Measurements from ENCODE around the gene CACFD1. TPM values are rescaled to one million over a fixed set of nuclear protein-coding genes. Genes with fewer than 3 reads are reported as not detected.

The CACFD1 gene
- total and polyA plus RNA-seq, 12 donors = 8.8 to 17.3 (median 10.8) TPM

GRCh38 chr9:133512253-133513213, 52.8 kb downstream of the CACFD1 start:
- no peak overlapping the region for H3K27ac ChIP-seq
- 88% methylated on average over 19 of the region's 19 CpGs for WGBS, 2 donors
- ATAC-seq = no peak

DNA sequence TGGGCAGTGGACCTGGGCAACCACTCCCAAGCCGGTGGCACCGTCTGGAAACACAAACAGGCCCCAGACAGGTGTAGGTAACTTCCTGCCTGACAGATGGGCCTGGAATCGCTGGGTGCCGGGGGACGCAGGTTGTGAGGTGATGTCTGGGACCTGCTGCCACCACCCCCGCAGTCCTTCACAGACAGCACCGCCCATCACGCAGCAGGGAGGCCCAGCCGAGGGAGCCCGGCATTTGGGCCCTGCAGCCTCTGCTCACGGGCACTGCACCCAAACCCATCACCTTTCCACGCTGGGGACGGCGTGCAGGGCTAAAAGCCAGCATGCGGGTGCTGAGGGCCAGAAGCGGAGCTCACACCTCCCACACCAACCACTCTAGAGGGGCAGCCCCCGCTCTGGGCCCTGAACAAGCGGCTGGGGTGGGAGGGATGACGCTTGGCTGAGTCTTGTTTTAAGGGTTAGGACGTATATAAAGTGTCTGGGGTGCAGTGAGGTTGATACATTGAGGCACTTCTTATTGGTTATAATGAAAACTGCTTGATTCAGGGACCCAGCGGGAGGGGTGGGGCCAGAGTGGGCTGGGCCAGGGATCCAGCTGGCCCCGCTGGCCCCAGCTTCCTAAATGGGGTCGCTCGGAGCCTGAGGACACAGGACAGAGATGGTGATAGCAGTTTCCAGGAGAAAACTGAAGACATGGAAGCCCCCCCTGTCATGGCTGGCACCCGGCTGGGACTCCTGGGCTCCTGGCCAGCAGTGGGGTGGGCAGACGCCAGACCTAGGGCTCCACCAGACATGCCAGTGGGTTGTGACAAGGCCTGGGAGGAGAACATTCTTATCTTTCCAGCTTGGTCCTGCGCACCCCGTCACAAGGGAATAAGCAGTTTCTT, 53.7 kb downstream of the CACFD1 start:
- H3K9me3 ChIP-seq = no peaks in the 10 kb centered on the region
- H3K27me3 ChIP-seq = peaks cover 0 to 16% (median 0%) of the 10 kb centered on the region in 7 donors
- no peak for TF ChIP-seq CTCF (IDR thresholded peaks at IDR 0.05)
- peak in 1 of 2 donors; percentile 43 for DNase-seq
- no peaks in the 10 kb centered on the region for H3K36me3 ChIP-seq
- WGBS, 2 donors = 66 to 68% methylated on average over 28 of the region's 28 CpGs
- no peak overlapping the region for H3K27ac ChIP-seq
- peak in 4 of 8 donors; percentile 7 to 17 (median 11) for ATAC-seq
- intact Hi-C loops (cut with DNase I) = no loop called here
- H3K4me3 ChIP-seq = no peak overlapping the region
- peaks cover 7 to 36% (median 28%) of the 10 kb centered on the region in 9 donors for H3K4me1 ChIP-seq

More at GRCh38 chr9:133512253-133513213, 52.8 kb downstream of the CACFD1 start:
- Histone ChIP-seq H3K4me3 (no peak overlapping the region), H3K36me3 (no peaks in the 10 kb centered on the region), H3K9me3 (no peaks in the 10 kb centered on the region), H3K4me1 (peaks cover 7 to 36% (median 28%) of the 10 kb centered on the region in 9 donors), H3K27me3 (peaks cover 0 to 16% (median 0%) of the 10 kb centered on the region in 7 donors)
- TF ChIP-seq CTCF (IDR thresholded peaks at IDR 0.05) = no peak
- intact Hi-C loops (cut with DNase I) = no loop called here
- DNase-seq = peak in 1 of 2 donors; percentile 8

DNA sequence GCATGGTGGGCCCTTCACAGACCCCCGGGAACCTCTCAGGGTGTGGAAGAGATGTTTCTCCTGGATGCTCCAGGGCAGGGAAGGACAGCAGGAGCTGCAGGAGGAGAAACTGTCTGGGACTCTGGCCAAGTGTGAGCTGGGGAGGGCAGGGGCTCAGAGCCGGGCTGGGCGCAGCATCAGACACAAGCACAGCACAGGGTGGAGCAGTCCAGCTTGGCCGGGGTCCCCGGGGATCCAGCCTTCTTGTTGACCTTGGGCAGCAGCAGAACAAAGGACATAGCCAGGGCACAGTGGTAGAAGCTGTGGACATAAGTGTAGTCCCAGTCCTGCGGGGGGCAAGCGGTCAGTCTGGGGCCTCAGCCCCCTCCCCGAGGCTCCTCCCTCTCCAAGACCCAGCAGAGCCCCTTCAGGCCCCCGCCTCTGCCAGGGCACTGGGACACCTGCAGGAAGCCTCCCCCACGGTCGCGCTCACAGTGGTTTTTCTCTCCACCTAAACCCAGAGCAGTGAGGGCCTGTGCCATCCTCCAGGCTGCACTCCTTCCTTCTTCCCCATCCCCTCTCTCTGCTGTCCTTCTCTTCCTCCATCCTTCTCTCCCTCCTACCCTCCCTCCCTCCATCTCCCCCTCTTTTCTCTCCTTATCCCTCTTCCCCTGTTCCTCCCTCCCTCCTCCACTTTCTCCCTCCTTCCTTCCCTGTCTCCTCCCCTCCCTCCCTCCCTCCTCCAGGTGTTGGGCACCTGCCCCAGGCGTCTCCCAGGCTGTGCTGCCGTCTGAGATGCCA, 54.9 kb downstream of the CACFD1 start:
- DNase-seq (peak; percentile 54 to 82), ATAC-seq (peak; percentile 14 to 72 (median 62))
- TF ChIP-seq CTCF (IDR thresholded peaks at IDR 0.05) = no peak
- 40 to 47% methylated on average over 14 of the region's 14 CpGs for WGBS, 2 donors
- H3K4me1 ChIP-seq = peaks cover 7 to 27% (median 18%) of the 10 kb centered on the region in 9 donors
- no peaks in the 10 kb centered on the region for H3K9me3 ChIP-seq
- H3K4me3 ChIP-seq = no peak overlapping the region
- H3K27ac ChIP-seq = peak overlapping the region in 1 of 10 donors; percentile 22
- no peaks in the 10 kb centered on the region for H3K36me3 ChIP-seq
- intact Hi-C loops (cut with DNase I) = no loop called here
- H3K27me3 ChIP-seq = peaks cover 0 to 16% (median 0%) of the 10 kb centered on the region in 7 donors

Measured in heart right ventricle (tissue), 16 donors.